Central memory CD8-positive, alpha-beta T cell (primary cell): Measurements from ENCODE around the gene ZNF232.
"Not testable (repeated sequence)": the region's sequence is repeated elsewhere in the genome, so short reads cannot be mapped to it uniquely, and the experiment has no call there.

Experiments used
- ATAC-seq: fragments of 150-1000 bp; cut with Tn5 transposase; replicated peaks from 2 replicates; pipeline ENCODE4 v1.10.0; 2022; ENCODE audit warnings: mild to moderate bottlenecking, moderate FRiP score, moderate number of reproducible peaks; ENCODE audit not compliant: poor library complexity, severe bottlenecking; ENCODE audit errors: extremely low read depth
- DNase-seq, 2 donors: peaks; one replicate each; pipeline ENCODE4 v3.0.0; 2021; ENCODE audit warnings: low spot score in 2 of 2
- H3K27ac Mint-ChIP-seq: one replicate; pipeline ENCODE4 v1.8.0; 2022; ENCODE audit warnings: low read depth, mild to moderate bottlenecking, moderate library complexity, mixed read lengths
- H3K27me3 Mint-ChIP-seq: one replicate; pipeline ENCODE4 v1.8.0; 2022; ENCODE audit warnings: mixed read lengths
- H3K36me3 Mint-ChIP-seq: one replicate; pipeline ENCODE4 v1.8.0; 2022; ENCODE audit warnings: mild to moderate bottlenecking, moderate library complexity, mixed read lengths; ENCODE audit not compliant: insufficient read depth
- H3K4me1 Mint-ChIP-seq: one replicate; pipeline ENCODE4 v1.8.0; 2022; ENCODE audit warnings: mixed read lengths
- H3K4me3 Mint-ChIP-seq: one replicate; pipeline ENCODE4 v1.8.0; 2022; ENCODE audit warnings: mild to moderate bottlenecking, moderate library complexity, mixed read lengths
- H3K9me3 Mint-ChIP-seq: one replicate; pipeline ENCODE4 v1.8.0; 2022; ENCODE audit warnings: mixed read lengths

Gene ZNF232

GRCh38 chr17:5134571-5134970 lies 22.9 kb upstream of the ZNF232 start:
- DNase-seq, H3K4me1 Mint-ChIP-seq, H3K4me3 Mint-ChIP-seq, H3K36me3 Mint-ChIP-seq, ATAC-seq, H3K27ac Mint-ChIP-seq, H3K9me3 Mint-ChIP-seq, H3K27me3 Mint-ChIP-seq: not testable (repeated sequence)

DNA sequence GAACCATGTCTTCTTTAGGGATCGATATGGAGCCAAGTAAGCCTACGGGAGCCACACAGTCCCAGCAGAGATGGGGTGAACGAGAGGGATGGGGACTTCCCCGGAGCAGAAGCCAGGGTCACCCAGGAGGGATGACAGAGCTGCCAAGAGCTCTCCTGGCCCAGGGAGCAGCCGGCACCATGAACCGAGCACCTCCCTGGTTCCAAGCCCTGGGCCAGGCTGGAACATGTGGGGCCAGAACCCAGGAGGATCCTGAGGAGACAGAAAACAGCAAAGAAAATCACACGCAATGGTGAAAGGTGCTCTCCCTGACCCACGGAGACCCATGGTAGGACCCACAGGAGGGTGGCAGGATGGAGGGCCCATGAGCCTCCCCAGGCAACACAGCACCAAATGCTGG lies 22.3 kb upstream of the ZNF232 start:
- not testable (repeated sequence) for H3K4me3 Mint-ChIP-seq, H3K27me3 Mint-ChIP-seq, ATAC-seq

GRCh38 chr17:5133311-5133710 lies 21.6 kb upstream of the ZNF232 start:
- no peak overlapping the region for H3K4me3 Mint-ChIP-seq
- no peak for ATAC-seq
- H3K36me3 Mint-ChIP-seq, result no peaks in the 10 kb centered on the region
- no peak for DNase-seq
- no peak overlapping the region for H3K27ac Mint-ChIP-seq
- no peaks in the 10 kb centered on the region for H3K4me1 Mint-ChIP-seq
- no peaks in the 10 kb centered on the region for H3K27me3 Mint-ChIP-seq
- no peaks in the 10 kb centered on the region for H3K9me3 Mint-ChIP-seq

More for the DNA sequence above, 22.3 kb upstream of the ZNF232 start:
- H3K27ac Mint-ChIP-seq, H3K4me1 Mint-ChIP-seq, H3K36me3 Mint-ChIP-seq, DNase-seq, H3K9me3 Mint-ChIP-seq: not testable (repeated sequence)

DNA sequence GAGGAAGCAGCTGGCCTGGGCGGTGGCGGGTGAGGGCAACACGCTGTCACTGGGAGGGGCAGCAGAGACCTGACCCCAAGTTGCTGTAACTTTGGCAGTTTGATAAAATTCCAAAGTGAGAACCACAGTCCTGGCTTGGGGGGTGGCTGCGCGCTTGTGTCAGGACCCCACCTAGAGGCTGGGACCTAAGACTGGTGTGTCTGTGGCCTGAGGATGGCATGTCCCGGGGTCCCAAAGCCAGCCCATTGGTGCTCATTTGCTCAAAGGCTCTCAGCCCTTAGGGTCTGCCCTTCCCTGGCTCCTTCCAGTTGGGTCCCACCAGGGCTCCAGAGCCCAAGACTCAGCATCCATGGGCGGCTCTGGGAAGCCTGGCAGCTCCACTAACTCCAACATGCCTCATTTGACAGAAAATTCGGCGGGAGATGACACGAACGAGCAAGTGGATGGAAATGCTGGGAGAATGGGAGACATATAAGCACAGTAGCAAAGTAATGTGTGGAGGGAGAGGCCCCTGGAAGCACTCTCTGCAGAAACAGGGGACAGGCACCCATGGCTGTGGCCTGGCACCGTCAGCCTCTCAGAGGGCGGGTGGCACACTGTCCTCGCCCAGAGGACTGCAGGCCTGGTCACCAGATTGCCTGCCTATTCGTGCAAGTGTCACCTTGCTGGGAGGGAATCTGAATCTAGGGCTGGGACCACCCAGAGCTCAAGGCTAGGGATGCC lies 21.0 kb upstream of the ZNF232 start:
- not testable (repeated sequence) for H3K36me3 Mint-ChIP-seq, H3K4me1 Mint-ChIP-seq, H3K9me3 Mint-ChIP-seq, DNase-seq, H3K4me3 Mint-ChIP-seq, H3K27ac Mint-ChIP-seq, H3K27me3 Mint-ChIP-seq, ATAC-seq

DNA sequence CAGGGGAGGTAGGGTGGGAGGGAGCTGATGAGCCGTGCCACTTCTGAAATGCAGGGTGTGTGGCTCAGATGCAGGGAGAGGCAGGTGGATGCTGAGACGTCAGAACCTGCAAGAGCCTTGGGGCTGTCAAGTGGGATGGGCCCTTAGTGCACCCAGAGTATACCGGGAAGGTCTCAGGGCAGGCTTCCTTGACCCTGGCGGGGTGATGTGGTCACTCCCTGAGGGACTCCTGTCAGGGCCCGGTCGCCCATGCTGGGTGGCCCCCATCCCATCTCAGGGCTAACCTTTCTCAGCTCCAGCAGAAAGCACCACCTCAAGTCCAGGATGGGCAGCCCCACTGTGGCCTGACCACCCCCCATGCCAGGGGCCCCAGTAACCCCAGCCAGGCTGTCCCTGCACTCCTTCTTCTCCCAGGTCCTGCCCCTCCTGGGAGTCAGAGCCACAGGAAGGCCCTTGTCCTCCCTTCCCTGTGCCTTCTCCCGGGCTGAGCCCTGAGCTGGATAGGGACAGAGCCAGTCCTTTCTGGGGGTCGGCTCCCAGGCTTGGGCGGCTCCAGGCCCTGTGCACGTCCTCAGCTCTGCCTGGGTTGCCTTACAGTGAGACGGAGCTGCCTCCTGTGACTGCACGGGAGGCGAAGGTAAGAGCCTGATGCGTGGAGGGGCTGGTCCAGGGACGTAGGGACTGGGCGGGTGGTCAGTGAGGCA lies 20.3 kb upstream of the ZNF232 start:
- ATAC-seq, H3K36me3 Mint-ChIP-seq, DNase-seq, H3K9me3 Mint-ChIP-seq, H3K4me1 Mint-ChIP-seq, H3K27ac Mint-ChIP-seq, H3K4me3 Mint-ChIP-seq: not testable (repeated sequence)
- peaks cover 10% of the 10 kb centered on the region for H3K27me3 Mint-ChIP-seq

- H3K9me3 Mint-ChIP-seq, result no peaks in the 10 kb centered on the region
- no peak overlapping the region for H3K27ac Mint-ChIP-seq
- H3K4me3 Mint-ChIP-seq, result no peak overlapping the region
- H3K27me3 Mint-ChIP-seq, result peaks cover 13% of the 10 kb centered on the region
- no peaks in the 10 kb centered on the region for H3K4me1 Mint-ChIP-seq
- DNase-seq (no peak), ATAC-seq (no peak)
- no peaks in the 10 kb centered on the region for H3K36me3 Mint-ChIP-seq
These were observed 19.6 kb upstream of the ZNF232 start for GRCh38 chr17:5131146-5131715.

- H3K27ac Mint-ChIP-seq, H3K4me1 Mint-ChIP-seq, H3K9me3 Mint-ChIP-seq, H3K4me3 Mint-ChIP-seq, H3K36me3 Mint-ChIP-seq, DNase-seq, ATAC-seq: not testable (repeated sequence)
- peaks cover 18% of the 10 kb centered on the region for H3K27me3 Mint-ChIP-seq
These were observed 19.0 kb upstream of the ZNF232 start for GRCh38 chr17:5130687-5131086.

GRCh38 chr17:5130261-5130660 lies 18.6 kb upstream of the ZNF232 start:
- H3K27ac Mint-ChIP-seq, DNase-seq, H3K9me3 Mint-ChIP-seq, H3K36me3 Mint-ChIP-seq, H3K4me3 Mint-ChIP-seq, ATAC-seq, H3K4me1 Mint-ChIP-seq: not testable (repeated sequence)
- H3K27me3 Mint-ChIP-seq, result peaks cover 19% of the 10 kb centered on the region

DNA sequence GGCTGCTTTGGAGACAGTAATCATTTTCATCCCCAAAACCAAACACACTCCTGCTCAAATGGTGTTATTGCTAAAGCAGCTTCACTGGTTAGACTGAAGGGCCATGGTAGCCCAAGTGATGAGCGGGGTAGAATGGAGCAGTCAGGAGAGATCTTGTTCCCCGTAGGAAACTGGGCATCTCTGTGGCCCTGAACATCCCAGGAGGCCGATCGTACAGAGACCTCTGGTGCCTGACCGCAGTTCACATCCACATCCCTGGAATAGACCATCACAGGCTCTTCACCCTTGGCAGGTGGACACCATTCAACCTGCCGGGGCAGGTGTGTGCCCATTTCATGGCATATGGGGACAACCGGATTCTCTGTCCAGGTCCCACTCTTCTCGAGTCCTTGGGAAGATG lies 18.1 kb upstream of the ZNF232 start:
- not testable (repeated sequence) for DNase-seq, ATAC-seq, H3K36me3 Mint-ChIP-seq, H3K4me1 Mint-ChIP-seq, H3K27ac Mint-ChIP-seq, H3K9me3 Mint-ChIP-seq, H3K4me3 Mint-ChIP-seq
- peaks cover 19% of the 10 kb centered on the region for H3K27me3 Mint-ChIP-seq

- H3K27me3 Mint-ChIP-seq, result peaks cover 27% of the 10 kb centered on the region
- H3K27ac Mint-ChIP-seq, result no peak overlapping the region
- no peak for DNase-seq
- no peaks in the 10 kb centered on the region for H3K4me1 Mint-ChIP-seq
- H3K9me3 Mint-ChIP-seq, result no peaks in the 10 kb centered on the region
- no peak overlapping the region for H3K4me3 Mint-ChIP-seq
- H3K36me3 Mint-ChIP-seq, result no peaks in the 10 kb centered on the region
- no peak for ATAC-seq
These were observed 17.3 kb upstream of the ZNF232 start for GRCh38 chr17:5128905-5129535.

- not testable (repeated sequence) for ATAC-seq, DNase-seq, H3K4me3 Mint-ChIP-seq, H3K9me3 Mint-ChIP-seq, H3K4me1 Mint-ChIP-seq, H3K27ac Mint-ChIP-seq, H3K36me3 Mint-ChIP-seq
- H3K27me3 Mint-ChIP-seq, result peaks cover 32% of the 10 kb centered on the region
These were observed 16.7 kb upstream of the ZNF232 start for GRCh38 chr17:5128387-5128786.

DNA sequence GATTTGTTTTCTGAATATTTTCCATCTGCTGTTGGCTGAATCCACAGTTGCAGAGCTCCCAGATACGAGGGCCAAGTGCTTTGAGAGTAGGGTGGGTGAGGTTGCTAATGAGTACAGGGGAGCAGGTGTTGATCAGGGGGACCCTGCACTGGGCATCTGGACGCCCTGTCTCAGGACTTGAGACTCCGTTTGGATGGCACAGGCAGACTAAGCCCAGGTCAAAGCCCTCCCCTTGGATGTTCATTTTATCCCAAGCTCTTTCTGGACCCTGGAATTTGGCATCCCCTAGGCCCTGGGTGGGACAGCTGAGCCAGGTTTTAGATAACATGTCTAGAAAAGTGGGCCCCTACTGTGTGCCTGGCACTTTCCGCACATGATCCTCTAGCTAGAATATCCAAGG lies 16.2 kb upstream of the ZNF232 start:
- no peak for DNase-seq
- peaks cover 2% of the 10 kb centered on the region for H3K36me3 Mint-ChIP-seq
- H3K27ac Mint-ChIP-seq, result no peak overlapping the region
- no peaks in the 10 kb centered on the region for H3K9me3 Mint-ChIP-seq
- ATAC-seq, result no peak
- H3K27me3 Mint-ChIP-seq, result peaks cover 32% of the 10 kb centered on the region
- no peak overlapping the region for H3K4me3 Mint-ChIP-seq
- H3K4me1 Mint-ChIP-seq, result no peaks in the 10 kb centered on the region
